HCT116 (cell line): ENCODE data around the gene ZNF143. TPM values are rescaled to one million over a fixed set of nuclear protein-coding genes. Genes with fewer than 3 reads are reported as not detected.

Experiments used
- ATAC-seq: fragments of 200-7000 bp; cut with Tn5 transposase; 2 replicates; pipeline ENCODE4 v1.9.1; 2020; ENCODE audit warnings: mild to moderate bottlenecking, moderate library complexity
- BruUV-seq: library from RNA; stranded (reverse); fragments of 400-500 nt; replicated peaks from 2 replicates; lab custom pipeline; 2021; lab: Mats Ljungman, UMichigan
- CTCF ChIA-PET: fragments of 300-600 bp; sonication (Branson Sonifier 250); formaldehyde crosslinking; loops from one replicate; lab custom pipeline; 2021; ENCODE audit warnings: antibody characterized with exemption; lab: Charles Lee
- POLR2A ChIA-PET: fragments of 300-600, 350-600 bp; sonication (Branson Sonifier 250); formaldehyde crosslinking; loops from one replicate; lab custom pipeline; 2021; ENCODE audit warnings: antibody characterized with exemption; lab: Charles Lee
- RAD21 ChIA-PET, 2 experiments: fragments of 300-600 bp; sonication (Branson Sonifier 250); formaldehyde crosslinking; loops; one replicate each; lab custom pipeline; 2023; ENCODE audit warnings: low total read pairs in 2 of 2; ENCODE audit not compliant: uncharacterized antibody in 2 of 2, unreplicated experiment in 2 of 2, low non-redundant PET in 1 of 2; lab: Charles Lee
- DNase-seq: peaks from one replicate; pipeline ENCODE4 v3.0.0-alpha.2; 2010; ENCODE audit warnings: low read depth, low spot score
- H2AFZ ChIP-seq: fragments of 200-600 bp; shearing (Covaris generic), sonication (generic); 2 replicates; pipeline ENCODE4 v1.6.1; 2017; ENCODE audit warnings: low read depth, mixed run types, mixed read lengths, antibody characterized with exemption, low read length; ENCODE audit not compliant: poor library complexity, severe bottlenecking
- H3K27ac ChIP-seq: 2 replicates; pipeline ENCODE4 v1.5.1; 2012; ENCODE audit warnings: low read depth, low read length
- H3K27me3 ChIP-seq: fragments of 200-600 bp; sonication (generic); 2 replicates; pipeline ENCODE4 v1.6.1; 2016; ENCODE audit warnings: mixed run types, low read length, mixed read lengths; ENCODE audit not compliant: insufficient read depth
- H3K36me3 ChIP-seq, 2 experiments: fragments of 200-500 bp in 1 of 2; fragments of 200-600 bp in 1 of 2; sonication (Bioruptor generic) in 1 of 2; sonication (generic) in 1 of 2; 2 replicates each; pipeline versions ENCODE4 v1.5.1 to v1.6.1; 2014 to 2016; ENCODE audit warnings: low read length in 2 of 2, inconsistent platforms in 1 of 2, mixed read lengths in 1 of 2, mixed run types in 1 of 2; ENCODE audit not compliant: insufficient read depth in 2 of 2, control insufficient read depth in 1 of 2
- H3K4me1 ChIP-seq, 2 experiments: fragments of 200-600 bp in 1 of 2; sonication (generic) in 1 of 2; 2 replicates each; pipeline versions ENCODE4 v1.5.1 to v1.6.1; 2012 to 2017; ENCODE audit warnings: low read length in 2 of 2, inconsistent platforms in 1 of 2, mild to moderate bottlenecking in 1 of 2, mixed read lengths in 1 of 2, mixed run types in 1 of 2, moderate library complexity in 1 of 2; ENCODE audit not compliant: insufficient read depth in 2 of 2, control insufficient read depth in 1 of 2
- H3K4me2 ChIP-seq: fragments of 200-600 bp; sonication (generic); 2 replicates; pipeline ENCODE4 v1.6.1; 2017; ENCODE audit warnings: mixed run types, low read length, mixed read lengths
- H3K4me3 ChIP-seq, 2 experiments: fragments of 200-600 bp in 1 of 2; sonication (generic) in 1 of 2; replicated peaks in 1 of 2; 2 replicates each; pipeline ENCODE4 v1.5.1; 2011 to 2016; ENCODE audit warnings: low read length in 2 of 2, control low read depth in 1 of 2, low read depth in 1 of 2, mild to moderate bottlenecking in 1 of 2, mixed read lengths in 1 of 2, mixed run types in 1 of 2
- H3K79me2 ChIP-seq: fragments of 200-600 bp; sonication (generic); 2 replicates; pipeline ENCODE4 v1.6.1; 2017; ENCODE audit warnings: mild to moderate bottlenecking, mixed run types, low read length, moderate library complexity, mixed read lengths; ENCODE audit not compliant: insufficient read depth
- H3K9ac ChIP-seq: fragments of 200-600 bp; sonication (generic); 2 replicates; pipeline ENCODE4 v1.6.1; 2016; ENCODE audit warnings: low read length, mixed read lengths
- H3K9me2 ChIP-seq: fragments of 200-600 bp; sonication (generic), shearing (Covaris generic); 2 replicates; pipeline ENCODE4 v1.6.1; 2017; ENCODE audit warnings: mixed run types, mild to moderate bottlenecking, moderate library complexity; ENCODE audit not compliant: insufficient read depth
- H3K9me3 ChIP-seq, 2 experiments: fragments of 200-500 bp in 1 of 2; fragments of 200-600 bp in 1 of 2; sonication (Bioruptor generic) in 1 of 2; sonication (generic) in 1 of 2; 2 replicates each; pipeline ENCODE4 v1.6.1; 2014 to 2017; ENCODE audit warnings: low read length in 2 of 2, mixed read lengths in 2 of 2, inconsistent platforms in 1 of 2, low read depth in 1 of 2, mild to moderate bottlenecking in 1 of 2, mixed run types in 1 of 2, moderate library complexity in 1 of 2; ENCODE audit not compliant: control insufficient read depth in 1 of 2, insufficient read depth in 1 of 2
- H4K20me1 ChIP-seq: fragments of 200-600 bp; sonication (generic), shearing (Covaris generic); 2 replicates; pipeline ENCODE4 v1.6.1; 2017; ENCODE audit warnings: mixed run types, mild to moderate bottlenecking, moderate library complexity; ENCODE audit not compliant: insufficient read depth
- ATF3 ChIP-seq: IDR thresholded peaks from 2 replicates; pipeline ENCODE4 v1.6.1; 2012
- CBX3 ChIP-seq: IDR thresholded peaks from 2 replicates; pipeline ENCODE4 v1.6.1; 2012; ENCODE audit warnings: low read depth
- EZH2phosphoT487 ChIP-seq: fragments of 200-600 bp; IDR thresholded peaks from 2 replicates; pipeline ENCODE4 v1.6.1; 2018; ENCODE audit warnings: antibody characterized with exemption, borderline replicate concordance
- FOSL1 ChIP-seq: IDR thresholded peaks from 2 replicates; pipeline ENCODE4 v1.6.1; 2012; ENCODE audit warnings: low read depth
- JUND ChIP-seq: IDR thresholded peaks from 2 replicates; pipeline ENCODE4 v1.6.1; 2012
- MAX ChIP-seq: IDR thresholded peaks from 2 replicates; pipeline ENCODE4 v1.6.1; 2012
- POLR2A ChIP-seq: IDR thresholded peaks from 2 replicates; pipeline ENCODE4 v1.7.0; 2011; ENCODE audit warnings: borderline replicate concordance; ENCODE audit not compliant: insufficient read depth, insufficient read length; ENCODE audit errors: extremely low read depth
- POLR2AphosphoS5 ChIP-seq: IDR thresholded peaks from 2 replicates; pipeline ENCODE4 v1.6.1; 2011; ENCODE audit warnings: mild to moderate bottlenecking, low read depth, low read length, moderate library complexity
- SP1 ChIP-seq: IDR thresholded peaks from 2 replicates; pipeline ENCODE4 v1.6.1; 2012; ENCODE audit warnings: low read depth
- ZBTB33 ChIP-seq: IDR thresholded peaks from 2 replicates; pipeline ENCODE4 v1.6.1; 2011; ENCODE audit warnings: mild to moderate bottlenecking, low read length, moderate library complexity; ENCODE audit not compliant: insufficient replicate concordance; ENCODE audit errors: extremely low read depth
- ZNF274 ChIP-seq: fragments of 200-500 bp; sonication (Bioruptor generic); IDR thresholded peaks from 2 replicates; pipeline ENCODE4 v1.6.1; 2014; ENCODE audit warnings: mild to moderate bottlenecking, low read depth, low read length, inconsistent platforms
- intact Hi-C: fragments of 100-400 bp; cut with micrococcal nuclease; formaldehyde crosslinking; loops from 2 replicates; pipeline ENCODE4 v1.10.0; 2022
- total RNA-seq: library from RNA; stranded (reverse); gene quantifications from one replicate; pipeline ENCODE4 v1.2.1, GENCODE V29; 2021; ENCODE audit not compliant: unreplicated experiment

The ZNF143 gene
- total RNA-seq, 1 experiment from 2014 or later = 27.5 TPM

- no peak for TF ChIP-seq ZBTB33
Measured at GRCh38 chr11:9479899-9480298, 19.1 kb downstream of the ZNF143 start (continued).

- H3K9ac ChIP-seq = no peak overlapping the region
- H4K20me1 ChIP-seq = no peaks in the 10 kb centered on the region
- ATAC-seq = no peak
- H3K27ac ChIP-seq = no peak overlapping the region
- H2AFZ ChIP-seq = no peak overlapping the region
- H3K79me2 ChIP-seq = no peaks in the 10 kb centered on the region
- H3K4me1 ChIP-seq = no peaks in the 10 kb centered on the region
- no TSS peak for BruUV-seq
- no peak for TF ChIP-seq EZH2phosphoT487
- TF ChIP-seq POLR2A = no peak
- no peak for TF ChIP-seq CBX3
- no peak for TF ChIP-seq SP1
- no peak for TF ChIP-seq JUND
- TF ChIP-seq FOSL1 = no peak
- no peak for TF ChIP-seq ATF3
- TF ChIP-seq MAX = no peak
- TF ChIP-seq ZNF274 = no peak
- no peak for TF ChIP-seq POLR2AphosphoS5
- no peaks in the 10 kb centered on the region for H3K9me3 ChIP-seq
- H3K36me3 ChIP-seq = peaks cover 7 to 9% of the 10 kb centered on the region in 2 experiments; a peak in 3 of 4 replicates
- no peaks in the 10 kb centered on the region for H3K27me3 ChIP-seq
- H3K9me2 ChIP-seq = no peaks in the 10 kb centered on the region
- CTCF ChIA-PET = interaction anchor here (2.2 kb wide), 1 partner anchor 17 kb away, joined by 8 read pairs; no protein-coding TSS in a partner anchor
- intact Hi-C loops = no loop called here
- RAD21 ChIA-PET = no interaction called here
- H3K4me3 ChIP-seq = no peak overlapping the region
- no peak overlapping the region for H3K4me2 ChIP-seq
- POLR2A ChIA-PET = interaction anchor here (1.1 kb wide), 1 partner anchor 29 kb away, joined by 8 read pairs; the partner anchor contains the start of gene ZNF143
- DNase-seq = no peak
Measured at GRCh38 chr11:9489080-9489765, 28.4 kb downstream of the ZNF143 start.
